NCI-H345 treated with DMSO at 0.1 percent for 48 hours (cell line): ENCODE results near the gene NSG2.
A peak's percentile ranks its signal among the peaks of the same experiment; 100 is the strongest.

Source experiments
- DNase-seq: peaks from one replicate; lab custom pipeline; 2025; ENCODE audit not compliant: unreplicated experiment; lab: John Stamatoyannopoulos, UW

The NSG2 gene

DNA sequence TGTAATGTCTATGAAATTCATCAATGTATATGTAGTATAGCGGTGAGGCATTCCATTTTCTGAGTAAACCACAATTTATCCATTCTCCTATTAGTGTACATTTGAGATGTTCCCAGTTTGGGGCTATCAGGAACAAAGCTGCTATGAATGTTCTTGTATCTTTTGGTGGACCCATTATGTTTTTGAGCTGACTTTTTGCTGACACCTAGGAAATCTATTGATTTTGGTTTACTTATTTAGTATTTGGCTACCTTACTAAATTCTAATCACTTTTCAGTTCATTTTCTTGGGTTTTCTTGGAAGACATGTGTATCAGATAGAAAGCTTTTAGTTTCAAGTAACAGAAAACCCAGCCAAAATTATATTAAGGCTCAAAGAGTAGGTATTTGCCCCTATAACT lies 13.7 kb downstream of the NSG2 start:
- no peak for DNase-seq

- no peak for DNase-seq
These were observed 17.7 kb downstream of the NSG2 start for GRCh38 chr5:174063082-174063756.

- DNase-seq: no peak
These were observed 18.7 kb downstream of the NSG2 start for GRCh38 chr5:174064171-174064570.

DNA sequence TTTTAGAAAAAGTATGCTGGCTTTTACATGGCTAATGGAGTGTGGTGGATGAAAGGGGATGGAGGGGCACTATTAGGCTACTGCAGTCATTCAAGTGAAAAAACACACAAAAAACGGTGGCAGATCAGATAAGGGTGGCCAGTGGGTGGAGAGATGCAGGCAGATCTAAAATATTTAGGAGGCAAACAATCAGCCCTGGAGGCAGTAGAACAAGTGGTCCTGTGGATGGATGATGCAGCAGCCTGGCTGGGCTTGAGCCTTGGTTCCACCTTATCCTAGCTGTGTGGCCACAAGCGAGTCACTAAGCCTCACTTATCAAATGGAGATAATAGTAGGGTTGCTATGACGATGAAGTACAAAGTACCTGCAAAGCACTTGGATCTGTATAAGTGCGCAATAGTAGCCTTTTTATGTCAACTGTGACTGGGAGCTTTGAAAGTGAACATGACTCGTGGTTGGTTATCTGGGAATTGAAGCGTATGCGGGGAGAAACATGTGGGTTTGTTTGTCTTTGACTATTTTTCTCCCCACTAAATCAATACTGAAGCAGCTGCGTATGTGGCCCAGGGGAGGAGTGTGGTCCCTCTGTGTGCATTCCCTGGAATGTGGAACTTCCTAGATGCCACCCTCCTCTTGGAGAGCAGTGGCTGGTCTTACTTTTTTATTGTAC lies 20.2 kb downstream of the NSG2 start:
- DNase-seq: peak; percentile 71

DNA sequence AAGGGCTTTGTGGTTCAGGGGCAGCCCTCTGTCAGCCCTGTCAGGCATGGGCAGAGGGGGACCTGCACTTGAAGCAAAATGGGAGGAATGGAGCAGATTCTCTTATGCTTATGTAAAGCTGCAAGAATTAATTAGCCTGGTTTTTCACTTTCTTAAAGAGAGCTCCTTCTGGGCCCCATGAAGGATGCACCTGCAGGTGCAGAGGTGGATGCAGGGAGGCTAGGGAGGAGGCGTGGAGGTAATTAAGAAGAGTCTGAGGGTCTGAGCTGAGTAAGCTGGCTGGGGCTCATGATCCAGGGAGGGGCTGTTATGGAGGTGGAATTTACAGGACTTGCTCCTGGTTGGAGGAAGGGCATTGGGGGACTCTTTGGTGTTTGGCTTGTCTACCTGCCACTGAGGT lies 22.0 kb downstream of the NSG2 start:
- no peak for DNase-seq

- DNase-seq: no peak
These were observed 26.0 kb downstream of the NSG2 start for GRCh38 chr5:174071484-174071883.

DNA sequence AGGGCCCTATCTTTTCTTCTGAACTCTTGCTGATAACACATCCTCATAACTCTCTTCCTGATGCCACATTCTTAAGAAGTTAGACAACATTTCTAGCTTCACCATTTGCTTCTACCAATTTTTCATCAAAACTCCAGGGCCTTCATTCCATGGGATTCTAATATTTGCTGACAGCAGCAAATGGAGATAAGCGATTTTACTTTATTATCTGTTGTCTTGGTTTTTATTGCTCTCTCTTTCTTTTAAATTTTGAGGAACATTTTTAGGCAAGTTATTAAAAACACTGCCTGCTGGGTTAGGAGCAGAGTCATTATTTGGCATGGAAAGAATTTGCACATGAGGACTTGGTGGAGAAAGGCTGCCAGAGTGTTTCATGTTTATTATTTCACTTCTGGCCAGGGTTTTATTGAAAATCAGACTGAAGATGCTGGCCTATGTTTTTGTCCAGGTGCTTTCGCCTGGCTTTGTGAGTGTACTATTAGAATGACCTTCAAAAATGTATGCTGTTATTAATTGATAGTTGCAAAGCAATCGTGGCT lies 27.7 kb downstream of the NSG2 start:
- DNase-seq: no peak

- no peak for DNase-seq
These were observed 28.9 kb downstream of the NSG2 start for GRCh38 chr5:174074369-174074768.

- no peak for DNase-seq
These were observed 32.9 kb downstream of the NSG2 start for GRCh38 chr5:174078416-174078815.

GRCh38 chr5:174082286-174082685 lies 36.8 kb downstream of the NSG2 start:
- DNase-seq: peak; percentile 96

- peak; percentile 84 for DNase-seq
These were observed 37.7 kb downstream of the NSG2 start for GRCh38 chr5:174083056-174083827.

- no peak for DNase-seq
These were observed 39.2 kb downstream of the NSG2 start for GRCh38 chr5:174084691-174085154.

DNA sequence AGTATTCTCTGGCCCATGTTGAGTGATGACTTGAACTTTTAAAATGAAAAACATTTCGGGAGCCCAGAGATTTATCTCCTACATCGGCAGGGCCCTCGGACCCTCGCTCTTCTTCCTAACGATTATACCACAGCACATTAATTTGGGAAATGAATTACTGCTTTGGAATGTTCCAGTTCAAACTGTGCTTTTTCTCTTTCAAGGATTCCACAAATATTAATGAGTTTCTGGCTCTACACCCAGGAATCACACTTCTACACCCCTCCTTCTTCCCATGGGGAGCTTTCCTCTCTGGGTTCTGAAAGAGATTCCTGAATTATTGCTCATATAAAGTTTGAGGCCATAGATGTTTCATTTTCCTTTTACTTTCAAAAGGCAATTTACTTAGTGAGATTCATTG lies 41.2 kb downstream of the NSG2 start:
- DNase-seq: no peak

DNA sequence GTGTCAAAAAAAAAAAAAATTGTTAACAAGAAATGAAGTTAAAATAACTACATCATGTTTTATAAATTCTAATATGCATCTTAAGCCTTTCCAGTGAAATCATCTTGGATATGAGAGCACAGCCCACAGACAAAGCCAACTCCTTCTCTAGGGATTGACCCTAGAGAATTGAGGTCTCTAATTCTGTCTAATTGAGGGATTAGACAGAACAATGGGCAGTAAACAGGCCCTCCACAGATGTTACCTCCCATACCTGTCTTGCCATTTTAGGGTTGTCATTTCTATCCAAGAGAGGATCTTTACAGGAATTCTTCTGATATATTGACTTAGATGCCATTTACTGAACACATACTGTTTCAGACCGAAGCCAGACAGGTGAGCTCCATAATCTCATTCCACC lies 42.3 kb downstream of the NSG2 start:
- DNase-seq: no peak

DNA sequence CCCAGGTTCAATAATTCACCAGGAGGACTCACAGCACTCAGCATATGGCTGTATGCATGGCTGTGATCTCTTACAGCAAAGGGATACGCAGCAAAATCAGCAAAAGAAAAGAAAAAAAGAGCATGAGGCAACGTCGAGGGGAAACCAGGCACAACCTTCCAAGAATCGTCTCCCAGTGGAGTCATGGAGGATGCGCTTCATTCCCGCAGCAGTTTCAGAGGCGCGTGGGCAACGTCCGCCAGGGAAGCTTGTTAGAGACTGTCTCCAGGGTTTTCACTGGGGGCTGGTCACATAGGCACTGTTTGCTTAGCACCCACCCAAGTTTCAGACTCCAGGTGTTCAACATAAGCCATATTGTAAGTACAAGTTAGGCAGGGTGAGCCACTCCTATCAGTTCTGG lies 44.6 kb downstream of the NSG2 start:
- no peak for DNase-seq

DNA sequence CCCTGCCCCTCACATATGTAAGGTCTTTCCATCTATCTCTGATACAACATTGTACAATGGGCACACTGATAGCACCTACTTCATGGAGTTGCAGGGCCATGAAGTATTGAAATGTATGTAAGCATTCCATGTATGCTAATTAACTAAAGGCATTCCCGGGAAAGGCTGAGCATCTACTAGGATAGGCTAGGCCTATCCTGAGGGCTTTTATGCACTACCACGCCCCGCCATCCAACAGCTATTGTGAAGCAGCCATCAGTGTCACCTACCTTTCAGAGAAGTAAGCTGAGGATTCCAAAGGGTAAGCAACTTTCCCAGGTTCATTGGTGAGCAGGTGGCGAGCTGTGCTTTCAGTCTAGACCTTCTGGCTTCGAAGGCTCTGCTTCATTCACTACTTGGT lies 47.6 kb downstream of the NSG2 start:
- no peak for DNase-seq

GRCh38 chr5:174094857-174095606 lies 49.5 kb downstream of the NSG2 start:
- DNase-seq: no peak

GRCh38 chr5:174096619-174097018 lies 51.1 kb downstream of the NSG2 start:
- no peak for DNase-seq

- DNase-seq: no peak
These were observed 52.1 kb downstream of the NSG2 start for GRCh38 chr5:174097486-174098185.

- DNase-seq: no peak
These were observed 53.2 kb downstream of the NSG2 start for GRCh38 chr5:174098694-174099093.
